GM19438 (cell line): ENCODE measurements around the gene YIF1A.
A peak's percentile ranks its signal among the peaks of the same experiment; 100 is the strongest.
"Not testable (repeated sequence)": the region's sequence is repeated elsewhere in the genome, so short reads cannot be mapped to it uniquely, and the experiment has no call there.

Experiments used
- ATAC-seq: cut with Tn5 transposase; IDR thresholded peaks from one replicate; pipeline ENCODE4 v1.9.1; 2021; ENCODE audit warnings: low read depth; ENCODE audit not compliant: unreplicated experiment

The YIF1A gene

DNA sequence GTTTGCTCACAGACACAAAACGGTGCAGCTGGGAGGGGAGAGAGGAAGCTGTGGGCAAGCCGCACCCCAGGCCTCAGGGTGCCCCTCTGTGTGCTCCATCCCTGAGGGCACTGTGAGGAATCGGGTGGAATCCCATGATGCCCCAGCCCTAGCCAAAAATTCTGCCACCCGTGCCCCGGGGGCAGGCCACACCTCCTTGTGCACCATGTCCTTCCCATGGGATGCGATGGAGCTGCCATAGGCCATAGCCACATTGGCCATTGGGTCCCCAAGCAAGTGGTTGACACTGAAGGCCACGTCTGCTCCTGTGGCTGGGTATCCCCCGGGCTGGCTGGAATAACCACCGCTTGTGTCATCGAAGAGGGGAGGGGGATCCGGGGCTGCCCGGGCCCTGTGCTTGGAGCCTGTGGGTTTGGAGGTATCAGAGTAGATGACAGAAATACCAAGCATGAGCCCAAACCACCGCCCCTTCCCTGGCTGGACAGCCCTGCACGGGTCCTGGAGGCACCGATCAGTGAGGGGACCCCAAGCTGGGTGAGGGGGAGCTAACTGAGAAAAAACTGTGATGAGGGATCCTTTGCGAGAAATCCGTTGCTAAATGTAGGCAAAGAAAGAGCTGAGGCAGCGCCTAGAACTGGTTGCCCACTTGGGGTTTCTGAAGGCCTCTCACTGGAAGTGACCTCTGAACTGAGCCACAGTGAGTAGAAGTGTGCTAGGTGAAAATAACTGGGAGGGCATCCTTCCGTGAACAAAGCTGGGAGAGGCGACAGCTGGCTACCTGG, 863 bp downstream of the YIF1A start:
- ATAC-seq = no peak

DNA sequence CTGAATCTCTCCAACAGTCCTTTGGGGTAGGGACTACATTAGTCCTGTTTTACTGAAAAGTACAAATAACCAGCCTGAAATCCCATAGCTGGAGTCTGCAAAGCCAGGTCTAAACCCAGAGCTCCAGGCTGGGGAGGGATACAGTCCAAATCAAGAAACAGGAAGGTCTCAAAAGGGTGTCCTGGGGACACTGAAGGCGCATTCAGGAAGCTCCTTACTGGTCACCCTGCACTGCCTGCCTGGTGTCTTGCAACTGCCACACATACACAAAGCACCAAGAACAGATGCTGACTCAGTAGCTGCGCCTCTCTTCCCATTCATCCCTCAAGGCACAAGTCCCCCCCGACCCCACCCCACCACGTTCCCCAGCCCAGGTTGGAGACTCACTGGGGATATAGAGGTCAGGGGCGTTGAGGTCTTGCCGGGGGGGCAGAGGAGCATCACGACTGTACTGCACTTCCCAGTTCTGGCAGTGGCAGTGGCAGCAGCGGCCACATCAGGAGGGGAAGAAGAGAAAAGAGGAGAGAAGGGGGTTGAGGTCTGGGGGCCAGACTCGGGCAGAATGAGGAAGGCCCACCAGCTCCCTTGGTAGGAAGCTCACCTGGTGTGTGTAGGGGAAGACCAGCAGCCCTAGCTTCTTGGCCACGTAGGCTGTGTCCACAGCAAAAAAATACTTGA, 1.6 kb downstream of the YIF1A start:
- ATAC-seq = no peak

DNA sequence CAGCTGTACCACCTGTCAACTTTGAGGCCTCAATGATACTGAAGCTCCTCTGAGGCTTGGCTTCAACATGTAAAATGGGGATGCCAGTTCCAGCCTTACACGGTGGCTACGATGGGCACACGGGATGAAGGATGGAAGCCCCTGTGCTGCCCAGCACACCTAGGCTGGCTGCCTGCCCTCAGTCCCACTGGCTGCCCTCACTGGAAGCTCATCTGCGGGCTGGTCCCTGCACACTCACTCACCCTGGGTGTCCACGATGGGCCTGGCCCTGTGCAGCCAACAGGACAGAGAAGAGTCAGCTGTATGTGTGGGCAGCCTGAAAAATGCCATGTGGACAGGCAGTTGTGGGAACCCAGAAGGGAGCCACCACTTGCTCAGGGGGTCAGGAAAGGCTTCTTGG, 2.2 kb downstream of the YIF1A start:
- no peak for ATAC-seq

DNA sequence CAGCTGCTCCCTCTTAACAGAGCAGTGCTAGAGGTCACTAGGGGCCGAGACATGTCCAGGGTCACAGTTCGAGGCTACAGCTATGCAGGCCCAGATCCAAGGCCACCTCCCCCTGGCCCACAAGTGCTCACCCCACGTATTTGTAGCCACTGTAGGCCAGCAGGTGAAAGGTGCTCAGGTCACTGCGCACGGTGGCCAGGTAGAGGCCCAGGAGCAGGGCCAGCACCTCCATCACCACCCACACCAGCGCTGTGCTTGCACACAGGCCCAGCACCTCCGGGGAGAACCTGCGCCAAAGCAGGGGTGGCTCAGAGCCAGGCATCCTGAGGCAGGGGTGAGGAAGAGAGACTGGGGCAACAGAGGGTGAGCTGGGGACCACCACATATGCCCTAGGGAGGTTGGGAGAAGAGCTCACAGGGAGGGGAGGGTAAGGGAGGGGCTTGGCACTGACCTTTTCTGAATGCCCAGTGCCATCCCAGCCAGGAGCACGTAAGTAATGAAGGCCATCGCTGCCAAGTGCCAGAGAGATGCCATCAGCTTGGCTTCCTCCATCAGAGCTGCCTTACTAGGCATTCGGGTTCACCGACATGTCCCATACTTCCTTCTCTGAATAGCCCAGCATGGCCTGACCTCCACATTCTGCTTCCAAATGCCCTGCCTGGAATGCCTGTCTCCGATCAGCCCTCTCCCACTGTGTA, 3.5 kb downstream of the YIF1A start:
- ATAC-seq = no peak

GRCh38 chr11:66284526-66285078, 4.3 kb downstream of the YIF1A start:
- ATAC-seq = no peak

GRCh38 chr11:66283461-66284105, 5.4 kb downstream of the YIF1A start:
- ATAC-seq = no peak

GRCh38 chr11:66282468-66283455, 6.2 kb downstream of the YIF1A start:
- peak; percentile 65 for ATAC-seq

DNA sequence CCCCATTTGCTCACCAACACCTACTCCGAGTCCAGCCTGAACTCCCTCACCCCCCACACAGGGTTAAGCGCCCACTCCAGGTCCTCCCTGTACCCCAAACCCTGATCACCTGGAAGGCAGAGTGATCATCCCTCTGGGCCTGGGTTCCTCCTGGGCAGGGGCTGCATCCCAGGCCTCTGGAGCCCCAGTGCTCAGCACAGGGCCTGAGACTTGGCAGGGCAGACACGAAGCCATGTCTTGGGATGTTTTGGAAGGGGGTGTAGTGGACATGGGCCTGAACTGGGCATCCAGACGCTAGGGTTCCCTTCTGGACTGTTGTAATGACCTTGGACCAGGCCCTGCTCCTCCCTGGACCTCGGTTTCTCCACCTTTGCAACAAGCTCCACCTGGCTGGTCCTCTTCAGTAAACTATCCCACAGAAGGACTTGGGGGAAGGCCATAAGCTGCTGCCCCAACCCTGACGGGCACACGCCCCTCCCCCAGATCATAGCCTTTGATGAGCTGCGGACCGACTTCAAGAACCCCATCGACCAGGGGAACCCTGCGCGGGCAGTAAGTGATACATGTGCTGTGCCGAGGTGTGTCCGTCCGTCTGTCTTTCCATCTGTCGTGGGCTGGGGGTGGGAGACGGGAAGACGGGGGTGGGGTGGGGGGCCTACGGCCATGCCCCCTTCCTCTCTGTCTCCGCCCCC, 7.0 kb downstream of the YIF1A start:
- ATAC-seq = no peak

DNA sequence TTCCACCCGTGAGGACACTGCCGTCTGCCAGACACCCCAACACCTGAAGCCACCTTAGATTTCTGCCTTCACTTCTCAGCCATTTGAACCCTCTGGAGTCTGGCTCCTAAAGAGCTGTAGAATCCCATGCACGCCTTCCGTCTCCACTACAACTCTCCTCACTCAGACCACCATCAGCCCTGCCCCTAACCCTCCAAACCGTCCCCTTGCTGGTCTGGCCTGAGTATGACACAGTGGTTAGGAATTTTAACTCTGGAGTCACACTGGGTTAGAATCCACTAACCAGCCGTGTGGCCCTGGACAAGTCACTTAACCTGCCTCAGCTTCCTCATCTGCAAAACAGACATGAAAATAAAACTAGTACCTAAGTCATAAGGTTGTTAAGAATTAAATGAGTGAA, 7.9 kb downstream of the YIF1A start:
- ATAC-seq = no peak

- no peak for ATAC-seq
Observed at GRCh38 chr11:66280428-66280827, 8.5 kb downstream of the YIF1A start.

GRCh38 chr11:66279092-66279734, 9.7 kb downstream of the YIF1A start:
- no peak for ATAC-seq

DNA sequence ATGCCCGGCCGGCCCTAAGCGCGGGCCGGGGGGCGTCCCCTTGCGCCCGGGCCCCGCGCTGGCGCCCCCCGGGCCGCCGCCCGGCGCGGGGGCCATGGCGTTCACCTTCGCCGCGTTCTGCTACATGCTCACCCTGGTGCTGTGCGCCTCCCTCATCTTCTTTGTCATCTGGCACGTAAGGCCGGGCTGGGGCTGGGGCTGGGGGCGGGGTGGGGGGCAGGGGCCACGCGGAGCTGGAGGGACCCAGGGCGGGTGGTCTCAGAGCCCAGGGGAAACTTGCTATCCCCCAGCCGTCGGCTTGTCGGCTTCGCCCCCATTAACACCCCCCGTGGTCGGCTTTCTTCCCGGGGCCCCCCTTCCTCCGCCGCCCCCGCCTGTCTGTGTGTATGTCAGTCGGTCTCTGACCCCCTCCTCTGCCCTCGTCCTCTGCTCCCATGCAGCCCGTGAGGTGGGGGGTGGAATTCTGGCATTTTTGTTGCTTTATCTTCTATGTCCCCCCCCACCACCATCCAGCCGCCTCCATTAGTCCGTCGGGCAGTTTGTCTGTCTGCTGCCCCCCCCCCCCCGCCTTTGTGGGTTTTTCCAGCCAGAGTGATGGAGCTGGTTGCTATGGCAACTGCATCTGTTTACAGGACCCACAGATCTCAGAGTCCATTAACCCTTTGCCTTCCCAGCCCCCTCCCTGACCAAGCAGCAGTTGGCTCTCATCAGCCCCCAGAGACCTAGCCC, 10.4 kb downstream of the YIF1A start:
- no peak for ATAC-seq

GRCh38 chr11:66277471-66278362, 11.2 kb downstream of the YIF1A start, which contains the start of gene CNIH2:
Gene CNIH2 (plus strand): TSS chr11:66278175. CDS start chr11:66278457, 282 bp downstream.
- peak; percentile 42 for ATAC-seq

- ATAC-seq = not testable (repeated sequence)
Observed at GRCh38 chr11:66277064-66277463, 11.9 kb downstream of the YIF1A start.

DNA sequence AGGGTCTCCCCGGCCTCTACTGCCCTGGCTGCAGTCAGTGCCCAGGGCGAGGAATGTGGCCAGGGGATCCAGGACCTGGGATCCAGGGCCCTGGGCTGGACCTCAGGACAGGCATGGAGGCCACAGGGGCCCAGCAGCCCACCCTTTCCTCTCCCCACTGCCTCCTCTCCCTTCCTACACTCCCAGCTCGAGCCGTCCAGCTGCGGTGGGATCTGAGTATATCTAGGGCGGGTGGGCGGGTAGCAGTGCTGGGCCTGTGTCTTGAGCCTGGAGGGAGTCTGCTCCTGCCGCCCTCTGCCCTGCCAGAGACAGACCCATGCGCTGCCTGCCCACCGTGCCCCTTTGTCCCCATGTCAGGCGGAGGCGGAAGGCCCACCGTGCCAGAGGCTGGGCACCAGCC, 12.3 kb downstream of the YIF1A start:
- not testable (repeated sequence) for ATAC-seq

GRCh38 chr11:66275984-66276612, 12.8 kb downstream of the YIF1A start:
- no peak for ATAC-seq
